Thyroid gland (tissue), 4 donors: Measurements from ENCODE around the gene PIWIL1.

Source experiments
- POLR2A ChIP-seq, 2 donors: fragments of 450-650 bp; IDR thresholded peaks; one replicate each; pipeline ENCODE4 v1.6.1; 2017; ENCODE audit warnings: antibody characterized with exemption in 2 of 2, mild to moderate bottlenecking in 2 of 2, moderate library complexity in 1 of 2
- TF ChIP-seq, protein P1 (sequence below), 6 experiments: fragments of 200-600 bp in 3 of 6; fragments of 450-650 bp in 3 of 6; sonication (generic) in 3 of 6; IDR thresholded peaks; one replicate each; pipeline ENCODE4 v1.5.1; 2016 to 2019; ENCODE audit warnings: antibody characterized with exemption in 6 of 6, mild to moderate bottlenecking in 2 of 6, inconsistent platforms in 1 of 6, moderate library complexity in 1 of 6

DNA sequence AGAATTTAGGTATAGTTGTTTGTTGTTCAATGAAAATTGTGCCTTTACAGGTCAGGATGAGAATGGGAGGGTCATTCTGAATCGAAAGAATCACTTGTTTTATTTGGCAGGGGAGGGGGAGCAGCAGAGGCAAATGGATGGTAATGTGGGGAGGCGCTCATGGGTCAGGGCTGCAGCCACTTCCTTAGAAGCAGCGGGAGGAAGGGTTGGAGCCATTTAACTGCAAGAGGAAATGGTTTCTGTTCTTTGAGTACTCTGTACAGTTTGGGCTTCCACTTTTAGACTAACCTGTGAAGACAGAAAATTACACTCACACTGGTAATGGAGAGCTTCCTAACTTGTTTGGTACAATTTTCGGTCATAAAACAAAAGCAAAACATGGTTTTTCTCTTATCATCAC is 57.2 kb downstream of the PIWIL1 start:
- TF ChIP-seq, protein P1, sequence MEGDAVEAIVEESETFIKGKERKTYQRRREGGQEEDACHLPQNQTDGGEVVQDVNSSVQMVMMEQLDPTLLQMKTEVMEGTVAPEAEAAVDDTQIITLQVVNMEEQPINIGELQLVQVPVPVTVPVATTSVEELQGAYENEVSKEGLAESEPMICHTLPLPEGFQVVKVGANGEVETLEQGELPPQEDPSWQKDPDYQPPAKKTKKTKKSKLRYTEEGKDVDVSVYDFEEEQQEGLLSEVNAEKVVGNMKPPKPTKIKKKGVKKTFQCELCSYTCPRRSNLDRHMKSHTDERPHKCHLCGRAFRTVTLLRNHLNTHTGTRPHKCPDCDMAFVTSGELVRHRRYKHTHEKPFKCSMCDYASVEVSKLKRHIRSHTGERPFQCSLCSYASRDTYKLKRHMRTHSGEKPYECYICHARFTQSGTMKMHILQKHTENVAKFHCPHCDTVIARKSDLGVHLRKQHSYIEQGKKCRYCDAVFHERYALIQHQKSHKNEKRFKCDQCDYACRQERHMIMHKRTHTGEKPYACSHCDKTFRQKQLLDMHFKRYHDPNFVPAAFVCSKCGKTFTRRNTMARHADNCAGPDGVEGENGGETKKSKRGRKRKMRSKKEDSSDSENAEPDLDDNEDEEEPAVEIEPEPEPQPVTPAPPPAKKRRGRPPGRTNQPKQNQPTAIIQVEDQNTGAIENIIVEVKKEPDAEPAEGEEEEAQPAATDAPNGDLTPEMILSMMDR (IDR thresholded peaks at IDR 0.05): no peak
- no peak for TF ChIP-seq POLR2A (IDR thresholded peaks at IDR 0.05)
